HEK293 (cell line): ENCODE results near the gene ZNF708.
"Not testable (repeated sequence)": the region's sequence is repeated elsewhere in the genome, so short reads cannot be mapped to it uniquely, and the experiment has no call there.

ENCODE experiments used
- CTCF ChIA-PET: fragments of 350-600 bp; formaldehyde crosslinking; extraction: SDS; loops from one replicate; lab custom pipeline; 2021; ENCODE audit warnings: antibody characterized with exemption; lab: Yijun Ruan, JAX
- POLR2A ChIA-PET: fragments of 300-600 bp; formaldehyde crosslinking; extraction: SDS; loops from one replicate; lab custom pipeline; 2020; ENCODE audit warnings: antibody characterized with exemption, inconsistent platforms; lab: Yijun Ruan, JAX
- H3K27ac ChIP-seq: fragments of 200-500 bp; sonication (Bioruptor generic); 2 replicates; pipeline ENCODE4 v1.5.1; 2014; ENCODE audit warnings: low read depth, low read length, control low read depth, inconsistent platforms; ENCODE audit errors: extremely low read depth
- H3K36me3 ChIP-seq, 2 experiments: fragments of 200-500 bp in 1 of 2; sonication (Bioruptor generic) in 1 of 2; 1 replicate in 1 of 2; 2 replicates in 1 of 2; pipeline ENCODE4 v1.5.1; 2014 to 2017; ENCODE audit warnings: inconsistent platforms in 2 of 2, low read length in 2 of 2; ENCODE audit not compliant: control insufficient read depth in 2 of 2, insufficient read depth in 1 of 2
- H3K4me1 ChIP-seq: fragments of 200-500 bp; sonication (Bioruptor generic); 2 replicates; pipeline ENCODE4 v1.5.1; 2014; ENCODE audit warnings: mild to moderate bottlenecking, low read length, inconsistent platforms; ENCODE audit not compliant: control insufficient read depth, insufficient read depth
- H3K4me3 ChIP-seq: 2 replicates; pipeline ENCODE4 v1.5.1; 2011; ENCODE audit warnings: low read depth, mild to moderate bottlenecking, control low read depth, low read length, moderate library complexity
- H3K9me3 ChIP-seq: fragments of 200-500 bp; sonication (Bioruptor generic); 2 replicates; pipeline ENCODE4 v1.5.1; 2014; ENCODE audit warnings: low read depth, low read length, inconsistent platforms; ENCODE audit not compliant: control insufficient read depth, insufficient read depth
- ELK4 ChIP-seq: IDR thresholded peaks from 2 replicates; pipeline ENCODE4 v1.6.1; 2011; ENCODE audit warnings: mild to moderate bottlenecking, low read depth, low read length, borderline replicate concordance
- GLI4 ChIP-seq: fragments of 450-650 bp; formaldehyde crosslinking; IDR thresholded peaks from 2 replicates; pipeline ENCODE4 v1.5.1; 2016; ENCODE audit warnings: missing biosample characterization, missing genetic modification characterization
- HOXC10 ChIP-seq: sonication (generic); formaldehyde crosslinking; IDR thresholded peaks from 2 replicates; pipeline ENCODE4 v1.8.1; 2023; ENCODE audit warnings: mild to moderate bottlenecking, missing genetic modification reagents
- KLF1 ChIP-seq: fragments of 450-650 bp; formaldehyde crosslinking; IDR thresholded peaks from 2 replicates; pipeline ENCODE4 v1.5.1; 2016; ENCODE audit warnings: missing biosample characterization, missing genetic modification characterization
- MZF1 ChIP-seq: fragments of 450-650 bp; formaldehyde crosslinking; IDR thresholded peaks from 2 replicates; pipeline ENCODE4 v1.5.1; 2017; ENCODE audit warnings: missing biosample characterization, missing genetic modification characterization, borderline replicate concordance
- SETDB1 ChIP-seq: IDR thresholded peaks from one replicate; pipeline ENCODE4 v1.6.1; 2017; ENCODE audit warnings: mild to moderate bottlenecking, low read length, moderate library complexity, mixed read lengths; ENCODE audit not compliant: insufficient read length
- ZNF121 ChIP-seq: fragments of 450-650 bp; formaldehyde crosslinking; IDR thresholded peaks from 2 replicates; pipeline ENCODE4 v1.5.1; 2016; ENCODE audit warnings: missing biosample characterization, missing genetic modification characterization
- ZNF23 ChIP-seq: fragments of 450-650 bp; formaldehyde crosslinking; IDR thresholded peaks from 2 replicates; pipeline ENCODE4 v1.5.1; 2016; ENCODE audit warnings: missing biosample characterization, missing genetic modification characterization, borderline replicate concordance
- ZNF248 ChIP-seq: fragments of 450-650 bp; formaldehyde crosslinking; IDR thresholded peaks from 2 replicates; pipeline ENCODE4 v1.5.1; 2017; ENCODE audit warnings: missing biosample characterization, missing genetic modification characterization
- ZNF266 ChIP-seq: fragments of 450-650 bp; formaldehyde crosslinking; IDR thresholded peaks from 2 replicates; pipeline ENCODE4 v1.5.1; 2016; ENCODE audit warnings: missing biosample characterization, missing genetic modification characterization, low read depth
- ZNF274 ChIP-seq, 2 experiments: fragments of 200-500 bp in 1 of 2; fragments of 450-650 bp in 1 of 2; sonication (Bioruptor generic) in 1 of 2; formaldehyde crosslinking in 1 of 2; IDR thresholded peaks; 2 replicates each; pipeline versions ENCODE4 v1.5.1 to v1.6.1; 2014 to 2016; ENCODE audit warnings: borderline replicate concordance in 1 of 2, inconsistent platforms in 1 of 2, low read length in 1 of 2, missing biosample characterization in 1 of 2, missing genetic modification characterization in 1 of 2
- ZNF354C ChIP-seq: fragments of 450-650 bp; formaldehyde crosslinking; IDR thresholded peaks from 2 replicates; pipeline ENCODE4 v1.5.1; 2016; ENCODE audit warnings: missing biosample characterization, missing genetic modification characterization, low read depth, borderline replicate concordance
- ZNF544 ChIP-seq: fragments of 450-650 bp; formaldehyde crosslinking; IDR thresholded peaks from 2 replicates; pipeline ENCODE4 v1.5.0; 2017; ENCODE audit warnings: missing biosample characterization, missing genetic modification characterization
- ZNF558 ChIP-seq: fragments of 450-650 bp; formaldehyde crosslinking; IDR thresholded peaks from 2 replicates; pipeline ENCODE4 v1.5.1; 2016; ENCODE audit warnings: missing biosample characterization, missing genetic modification characterization
- ZNF561 ChIP-seq: fragments of 450-650 bp; IDR thresholded peaks from 2 replicates; pipeline ENCODE4 v1.5.1; 2018; ENCODE audit warnings: missing biosample characterization, missing genetic modification characterization, borderline replicate concordance
- ZNF654 ChIP-seq: fragments of 450-650 bp; formaldehyde crosslinking; IDR thresholded peaks from 2 replicates; pipeline ENCODE4 v1.5.1; 2016; ENCODE audit warnings: low read depth, missing biosample characterization, missing genetic modification characterization
- ZNF768 ChIP-seq: fragments of 450-650 bp; formaldehyde crosslinking; IDR thresholded peaks from 2 replicates; pipeline ENCODE4 v1.5.1; 2018; ENCODE audit warnings: missing biosample characterization, mild to moderate bottlenecking, missing genetic modification characterization
- ZNF843 ChIP-seq: fragments of 450-650 bp; formaldehyde crosslinking; IDR thresholded peaks from 2 replicates; pipeline ENCODE4 v1.5.1; 2016; ENCODE audit warnings: missing biosample characterization, missing genetic modification characterization
- ZXDB ChIP-seq: fragments of 450-650 bp; formaldehyde crosslinking; IDR thresholded peaks from 2 replicates; pipeline ENCODE4 v1.5.1; 2016; ENCODE audit warnings: missing biosample characterization, missing genetic modification characterization
- TF ChIP-seq, protein P1 (sequence below): sonication (generic); formaldehyde crosslinking; IDR thresholded peaks from 2 replicates; pipeline ENCODE4 v1.8.1; 2022; ENCODE audit warnings: mild to moderate bottlenecking, moderate library complexity, missing genetic modification reagents
- TF ChIP-seq, protein P2 (sequence below): fragments of 450-650 bp; formaldehyde crosslinking; IDR thresholded peaks from 2 replicates; pipeline ENCODE4 v1.5.1; 2016; ENCODE audit warnings: missing biosample characterization, missing genetic modification characterization

Gene ZNF708

DNA sequence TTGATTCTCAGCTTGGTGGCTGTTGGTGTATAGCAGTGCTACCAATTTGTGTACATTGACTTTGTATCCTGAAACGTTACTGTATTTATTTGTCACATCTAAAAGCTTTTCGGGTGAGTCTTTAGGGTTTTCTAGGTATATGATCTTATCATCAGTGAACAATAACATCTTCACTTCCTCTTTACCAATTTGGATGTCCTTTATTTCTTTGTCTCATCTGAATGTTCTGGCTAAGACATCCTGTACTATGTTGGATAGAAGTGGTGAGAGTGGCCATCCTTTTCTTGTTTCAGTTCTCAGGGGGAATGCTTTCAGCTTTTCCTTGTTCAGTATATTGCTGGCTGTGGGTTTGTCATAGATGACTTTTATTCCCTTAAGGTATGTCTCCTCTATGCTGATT, 23.6 kb upstream of the ZNF708 start:
- Histone ChIP-seq H3K9me3 (no peaks in the 10 kb centered on the region), H3K4me1 (no peaks in the 10 kb centered on the region), H3K27ac (no peak overlapping the region), H3K4me3 (no peak overlapping the region), H3K36me3 (no peaks in the 10 kb centered on the region)
- ChIA-PET POLR2A (interaction anchor here (1.6 kb wide), 1 partner anchor 24 kb away, joined by 4 read pairs; the partner anchor contains the start of gene ZNF708), CTCF (interaction anchor here (0.7 kb wide), 1 partner anchor 353 kb away, joined by 3 read pairs; no protein-coding TSS in a partner anchor)
- no peak for TF ChIP-seq KLF1
- no peak for TF ChIP-seq ZNF354C (tag by site-specific recombination)
- TF ChIP-seq HOXC10 = no peak
- TF ChIP-seq ELK4 = no peak
- no peak for TF ChIP-seq ZNF274 (IDR thresholded peaks at IDR 0.05; ENCODE audit: low read length)
- TF ChIP-seq ZNF274 (tag by site-specific recombination; IDR thresholded peaks at IDR 0.05; ENCODE audit: borderline replicate concordance) = no peak
- no peak for TF ChIP-seq GLI4
- TF ChIP-seq MZF1 = no peak

GRCh38 chr19:21344841-21345240, 15.6 kb upstream of the ZNF708 start:
- H3K4me3 ChIP-seq, H3K27ac ChIP-seq, H3K4me1 ChIP-seq, POLR2A ChIA-PET, H3K9me3 ChIP-seq, H3K36me3 ChIP-seq: not testable (repeated sequence)
- CTCF ChIA-PET = interaction anchor here (1.2 kb wide), 1 partner anchor 36 kb away, joined by 4 read pairs; no protein-coding TSS in a partner anchor

- H3K36me3 ChIP-seq = no peaks in the 10 kb centered on the region
- ChIA-PET CTCF (no interaction called here), POLR2A (no interaction called here)
- H3K27ac ChIP-seq = no peak overlapping the region
- no peak overlapping the region for H3K4me3 ChIP-seq
- no peaks in the 10 kb centered on the region for H3K4me1 ChIP-seq
- H3K9me3 ChIP-seq = no peaks in the 10 kb centered on the region
- TF ChIP-seq, protein P1, sequence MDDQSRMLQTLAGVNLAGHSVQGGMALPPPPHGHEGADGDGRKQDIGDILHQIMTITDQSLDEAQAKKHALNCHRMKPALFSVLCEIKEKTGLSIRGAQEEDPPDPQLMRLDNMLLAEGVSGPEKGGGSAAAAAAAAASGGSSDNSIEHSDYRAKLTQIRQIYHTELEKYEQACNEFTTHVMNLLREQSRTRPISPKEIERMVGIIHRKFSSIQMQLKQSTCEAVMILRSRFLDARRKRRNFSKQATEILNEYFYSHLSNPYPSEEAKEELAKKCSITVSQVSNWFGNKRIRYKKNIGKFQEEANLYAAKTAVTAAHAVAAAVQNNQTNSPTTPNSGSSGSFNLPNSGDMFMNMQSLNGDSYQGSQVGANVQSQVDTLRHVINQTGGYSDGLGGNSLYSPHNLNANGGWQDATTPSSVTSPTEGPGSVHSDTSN (CRISPR knock-in tag) = no peak
- TF ChIP-seq ZNF561 (tag by site-specific recombination) (peak; percentile 73; the same call in 1 of the 2 replicates), SETDB1 (peak; percentile 94)
Measured at GRCh38 chr19:21335721-21336120, 6.5 kb upstream of the ZNF708 start.

DNA sequence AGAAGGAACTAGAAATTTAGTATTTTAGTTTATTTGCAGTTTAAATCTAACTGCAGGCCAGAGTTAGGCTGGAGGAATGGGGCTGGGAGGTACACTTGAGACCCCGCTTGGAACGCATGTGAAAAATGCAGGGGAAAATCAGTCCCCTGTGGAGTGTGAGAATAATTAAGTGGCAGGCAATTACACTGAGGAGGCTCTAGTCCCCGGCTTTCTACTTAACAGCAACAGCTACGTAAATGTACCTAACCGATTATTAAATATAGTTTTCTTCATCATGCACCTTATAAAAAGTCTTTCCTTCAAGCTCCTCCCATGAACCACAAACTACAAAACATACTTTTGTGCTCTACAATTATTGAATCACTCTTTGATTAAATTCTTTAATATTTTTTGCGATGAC, 804 bp downstream of the ZNF708 start:
- Histone ChIP-seq H3K9me3 (0 out of 2 replicates have a peak, but pooled peaks cover 3% of the 10 kb centered on the region), H3K36me3 (peaks cover 12 to 16% of the 10 kb centered on the region in 2 experiments; a peak in 2 of 3 replicates), H3K4me3 (peak overlapping the region; percentile 88), H3K27ac (peak overlapping the region; percentile 75), H3K4me1 (no peaks in the 10 kb centered on the region)
- POLR2A ChIA-PET = interaction anchor here (0.6 to 1.9 kb wide), 14 partner anchors 11 to 552 kb away, joined by 3 to 30 read pairs (median 6); partner anchors contain the start of genes ZNF100, ZNF429, ZNF430 and ZNF431
- TF ChIP-seq, protein P2, sequence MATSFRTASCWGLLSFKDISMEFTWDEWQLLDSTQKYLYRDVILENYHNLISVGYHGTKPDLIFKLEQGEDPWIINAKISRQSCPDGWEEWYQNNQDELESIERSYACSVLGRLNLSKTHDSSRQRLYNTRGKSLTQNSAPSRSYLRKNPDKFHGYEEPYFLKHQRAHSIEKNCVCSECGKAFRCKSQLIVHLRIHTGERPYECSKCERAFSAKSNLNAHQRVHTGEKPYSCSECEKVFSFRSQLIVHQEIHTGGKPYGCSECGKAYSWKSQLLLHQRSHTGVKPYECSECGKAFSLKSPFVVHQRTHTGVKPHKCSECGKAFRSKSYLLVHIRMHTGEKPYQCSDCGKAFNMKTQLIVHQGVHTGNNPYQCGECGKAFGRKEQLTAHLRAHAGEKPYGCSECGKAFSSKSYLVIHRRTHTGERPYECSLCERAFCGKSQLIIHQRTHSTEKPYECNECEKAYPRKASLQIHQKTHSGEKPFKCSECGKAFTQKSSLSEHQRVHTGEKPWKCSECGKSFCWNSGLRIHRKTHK (tag by site-specific recombination) = no peak
- no peak for TF ChIP-seq ZNF544 (tag by site-specific recombination)
- TF ChIP-seq ZNF121 (tag by site-specific recombination) = no peak
- no peak for TF ChIP-seq ZXDB (tag by site-specific recombination)
- TF ChIP-seq ZNF654 = no peak
- no peak for TF ChIP-seq ZNF266 (tag by site-specific recombination)
- TF ChIP-seq ZNF23 = no peak
- no peak for TF ChIP-seq ZNF768 (tag by site-specific recombination)
- no peak for TF ChIP-seq ZNF843 (tag by site-specific recombination)
- no peak for TF ChIP-seq ZNF558 (tag by site-specific recombination)
- TF ChIP-seq ZNF248 (tag by site-specific recombination) = no peak
- CTCF ChIA-PET = interaction anchor here (0.5 kb wide), 1 partner anchor 771 kb away, joined by 6 read pairs; no protein-coding TSS in a partner anchor
